ENCODE results near the gene KLF15. TPM values are rescaled to one million over a fixed set of nuclear protein-coding genes. Genes with fewer than 3 reads are reported as not detected.
A peak's percentile ranks its signal among the peaks of the same experiment; 100 is the strongest.

Gene KLF15
- not detected for total RNA-seq

DNA sequence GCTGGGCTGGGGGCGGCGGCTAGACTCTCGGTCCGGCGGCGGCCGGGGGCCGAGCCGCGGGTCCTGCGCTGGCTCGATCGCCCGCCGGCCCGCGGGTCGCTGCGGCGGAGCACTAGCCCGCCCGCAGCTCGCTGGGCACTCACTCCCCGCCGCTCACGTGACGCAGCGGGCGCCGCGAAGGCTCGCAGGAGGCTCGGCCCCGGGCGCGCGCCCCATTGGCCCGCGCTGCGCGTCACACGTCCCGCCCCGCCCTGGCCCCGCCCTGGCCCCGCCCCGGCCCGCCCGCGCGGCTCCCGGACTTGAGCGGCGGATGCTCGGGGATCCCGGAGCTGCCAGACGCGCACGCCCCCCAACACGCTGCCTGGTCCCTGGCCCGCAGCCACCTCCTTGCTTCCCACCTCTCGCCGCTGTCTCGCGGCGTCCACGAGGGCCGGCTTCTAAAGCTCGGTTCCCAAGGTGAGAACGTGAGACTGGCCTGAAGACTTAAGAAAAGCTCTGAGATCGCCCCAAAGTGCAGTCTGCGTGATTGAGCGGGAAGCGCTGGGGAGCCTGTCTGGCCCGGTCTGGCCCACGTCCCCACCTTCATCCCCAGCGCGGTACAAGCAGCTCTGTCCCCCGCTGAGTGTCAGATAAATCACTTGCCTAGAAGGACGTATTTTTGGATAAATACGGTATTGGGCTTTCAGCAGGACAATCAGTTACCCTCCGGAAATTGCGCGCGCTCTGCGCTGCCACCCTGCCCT is at the start of gene KLF15:
Gene KLF15 (minus strand): TSS at position 114 of the 743 bp plus-strand sequence. CDS start 4,486 bp downstream, outside the sequence.
- peaks cover 39% of the 10 kb centered on the region for H3K27me3 Mint-ChIP-seq (ENCODE audit: low read depth)
- H3K27ac Mint-ChIP-seq: no peak within 1 kb of the TSS
- POLR2A ChIA-PET: no interaction called here
- H3K4me3 Mint-ChIP-seq: peak within 1 kb of the TSS; percentile 75
- CTCF ChIA-PET: interaction anchor here (0.8 kb wide), 1 partner anchor 119 kb away, joined by 3 read pairs; the partner anchor contains the start of gene ZXDC
- H3K4me1 Mint-ChIP-seq (ENCODE audit: low read depth): peaks cover 11% of the 10 kb centered on the region
- no peaks in the 10 kb centered on the region for H3K9me3 Mint-ChIP-seq (ENCODE audit: insufficient read depth)
- H3K36me3 Mint-ChIP-seq (ENCODE audit: low read depth): no peaks in the 10 kb centered on the region
- DNase-seq (peak; percentile 76), ATAC-seq (peak; percentile 96)

DNA sequence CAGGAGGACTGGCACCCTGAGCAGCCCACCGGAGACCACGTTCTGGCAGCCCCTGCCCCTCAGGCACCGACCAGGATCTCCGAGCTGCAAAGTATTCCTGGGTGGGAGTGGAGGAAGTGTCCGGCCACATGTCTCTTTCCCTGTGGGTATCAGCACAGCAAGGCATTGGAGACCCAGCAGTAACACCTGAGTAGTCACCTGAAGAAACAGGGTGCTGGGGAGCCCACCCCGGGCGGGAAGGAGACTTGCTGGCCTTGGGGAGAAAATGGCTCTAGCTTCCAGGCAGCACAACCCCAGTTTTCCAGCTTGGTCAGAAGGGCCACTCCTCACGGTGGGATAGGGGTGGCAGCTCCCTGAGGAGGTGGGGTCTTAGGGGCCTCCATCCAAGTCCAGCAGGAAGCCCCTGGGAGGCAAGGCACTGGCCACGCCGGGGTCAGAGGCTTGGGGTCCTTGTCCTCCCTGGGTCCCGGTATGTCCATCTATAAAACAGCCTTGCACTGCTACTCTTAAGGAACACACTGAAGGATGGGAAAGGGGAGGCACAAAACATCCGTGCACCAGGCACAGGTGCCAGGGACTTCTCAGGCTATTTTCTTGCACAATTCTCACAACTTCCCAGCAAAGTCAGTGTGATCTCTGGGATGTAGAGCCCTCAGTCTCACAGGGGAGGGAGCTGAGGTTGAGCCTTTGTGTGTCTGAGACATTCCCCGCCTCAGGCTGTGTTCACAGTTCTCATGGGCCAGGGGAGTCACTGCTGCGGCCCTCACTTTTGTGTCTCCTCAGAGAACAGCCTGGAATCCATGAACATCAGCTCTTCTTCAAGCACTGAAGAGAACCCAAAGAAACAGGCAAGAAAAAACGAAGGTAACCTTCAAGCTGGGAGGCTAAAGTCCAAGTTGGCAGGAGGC is 49.4 kb upstream of the KLF15 start:
- ATAC-seq: no peak
- no peaks in the 10 kb centered on the region for H3K4me1 Mint-ChIP-seq (ENCODE audit: low read depth)
- H3K36me3 Mint-ChIP-seq (ENCODE audit: low read depth): no peaks in the 10 kb centered on the region
- no peak overlapping the region for H3K27ac Mint-ChIP-seq
- POLR2A ChIA-PET: no interaction called here
- CTCF ChIA-PET: no interaction called here
- DNase-seq: no peak
- H3K27me3 Mint-ChIP-seq (ENCODE audit: low read depth): peaks cover 18% of the 10 kb centered on the region
- no peak overlapping the region for H3K4me3 Mint-ChIP-seq
- H3K9me3 Mint-ChIP-seq (ENCODE audit: insufficient read depth): no peaks in the 10 kb centered on the region

DNA sequence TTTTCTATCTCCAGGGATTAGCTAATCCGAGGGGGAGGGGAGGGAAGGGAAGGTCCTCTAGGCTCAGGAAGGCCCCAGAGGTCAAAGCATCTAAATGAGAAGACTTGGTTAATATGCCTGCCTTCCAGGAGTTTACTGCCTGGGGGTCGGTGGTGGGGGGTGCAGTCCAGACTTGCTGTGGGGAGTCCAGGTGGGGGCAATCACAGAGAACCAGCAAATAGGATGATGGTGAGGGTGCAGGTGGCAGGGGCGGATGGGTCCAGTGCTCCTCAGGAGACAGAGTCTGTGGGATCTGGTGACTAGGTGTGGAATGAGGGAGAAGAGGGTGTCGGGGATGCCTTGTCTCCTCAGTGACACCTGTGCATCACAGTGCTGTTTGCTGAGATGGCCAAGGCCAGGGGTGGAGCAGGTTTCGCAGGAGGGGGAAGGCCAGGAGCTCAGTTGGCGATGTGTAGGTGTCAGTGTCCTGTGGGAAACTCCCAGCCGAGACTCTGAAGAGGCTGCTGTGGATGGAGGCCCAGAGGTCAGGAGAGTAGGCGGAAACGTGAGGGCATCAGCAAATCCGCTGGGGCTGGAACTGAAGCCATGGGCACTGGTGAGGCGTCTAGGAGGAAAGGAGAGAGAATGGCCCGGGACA is 45.6 kb upstream of the KLF15 start:
- ChIA-PET POLR2A (no interaction called here), CTCF (no interaction called here)
- no peaks in the 10 kb centered on the region for H3K36me3 Mint-ChIP-seq (ENCODE audit: low read depth)
- no peak overlapping the region for H3K4me3 Mint-ChIP-seq
- no peaks in the 10 kb centered on the region for H3K9me3 Mint-ChIP-seq (ENCODE audit: insufficient read depth)
- ATAC-seq (no peak), DNase-seq (no peak)
- no peak overlapping the region for H3K27ac Mint-ChIP-seq
- no peaks in the 10 kb centered on the region for H3K4me1 Mint-ChIP-seq (ENCODE audit: low read depth)
- H3K27me3 Mint-ChIP-seq (ENCODE audit: low read depth): peaks cover 8% of the 10 kb centered on the region

DNA sequence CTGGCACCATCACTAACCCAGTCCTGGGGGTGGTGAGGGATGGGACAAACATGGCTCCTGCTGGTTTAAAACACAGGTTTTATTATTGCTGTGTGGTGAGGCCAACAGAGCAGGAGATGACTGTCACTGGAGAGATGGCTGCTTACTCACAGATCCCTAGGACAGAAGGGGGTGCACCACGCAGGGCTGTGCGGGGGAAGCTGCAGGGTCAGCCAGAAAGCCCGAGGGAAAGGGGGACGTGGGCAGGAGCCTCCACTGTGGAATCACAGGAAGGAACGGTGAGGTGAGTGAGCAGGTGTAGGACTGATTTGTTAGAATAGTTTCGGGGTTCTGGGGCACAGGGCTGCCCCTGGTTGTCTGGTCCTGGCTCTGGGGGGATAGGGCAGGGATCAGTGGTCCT is 45.0 kb upstream of the KLF15 start:
- ATAC-seq (no peak), DNase-seq (no peak)
- Mint-ChIP-seq H3K9me3 (ENCODE audit: insufficient read depth) (no peaks in the 10 kb centered on the region), H3K27ac (no peak overlapping the region), H3K36me3 (ENCODE audit: low read depth) (no peaks in the 10 kb centered on the region), H3K4me1 (ENCODE audit: low read depth) (no peaks in the 10 kb centered on the region), H3K27me3 (ENCODE audit: low read depth) (peaks cover 8% of the 10 kb centered on the region), H3K4me3 (no peak overlapping the region)
- POLR2A ChIA-PET: no interaction called here
- CTCF ChIA-PET: no interaction called here

DNA sequence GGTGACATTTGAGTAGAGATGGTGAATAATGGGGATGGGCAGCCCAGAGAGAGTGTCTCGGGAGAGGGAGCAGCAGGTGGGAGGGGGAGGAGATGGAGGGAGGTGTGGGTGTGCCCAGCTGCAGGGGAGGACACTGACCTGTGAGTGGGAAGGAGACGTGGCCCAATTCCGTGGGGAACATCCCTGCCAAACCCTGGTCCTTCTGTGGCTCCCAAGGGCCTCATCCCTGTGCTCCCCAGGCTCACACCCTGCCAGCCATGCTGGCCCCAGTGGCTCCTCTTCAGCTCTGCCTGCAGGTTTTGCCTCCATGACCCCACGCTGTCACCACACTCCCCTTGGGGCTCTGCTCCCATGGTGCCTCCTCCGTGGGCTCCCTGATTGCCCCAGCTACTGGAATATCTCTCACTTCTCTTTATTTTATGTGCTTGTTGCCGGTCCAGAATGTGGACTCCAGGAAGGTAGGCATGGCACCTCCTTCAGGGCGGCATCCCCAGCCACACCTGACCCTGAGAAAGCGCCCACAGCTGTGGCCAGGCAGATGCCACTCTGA is 44.5 kb upstream of the KLF15 start:
- H3K36me3 Mint-ChIP-seq (ENCODE audit: low read depth): no peaks in the 10 kb centered on the region
- no peak for ATAC-seq
- H3K4me1 Mint-ChIP-seq (ENCODE audit: low read depth): no peaks in the 10 kb centered on the region
- peaks cover 9% of the 10 kb centered on the region for H3K27me3 Mint-ChIP-seq (ENCODE audit: low read depth)
- POLR2A ChIA-PET: no interaction called here
- DNase-seq: no peak
- no peak overlapping the region for H3K27ac Mint-ChIP-seq
- H3K4me3 Mint-ChIP-seq: no peak overlapping the region
- no peaks in the 10 kb centered on the region for H3K9me3 Mint-ChIP-seq (ENCODE audit: insufficient read depth)
- CTCF ChIA-PET: no interaction called here

DNA sequence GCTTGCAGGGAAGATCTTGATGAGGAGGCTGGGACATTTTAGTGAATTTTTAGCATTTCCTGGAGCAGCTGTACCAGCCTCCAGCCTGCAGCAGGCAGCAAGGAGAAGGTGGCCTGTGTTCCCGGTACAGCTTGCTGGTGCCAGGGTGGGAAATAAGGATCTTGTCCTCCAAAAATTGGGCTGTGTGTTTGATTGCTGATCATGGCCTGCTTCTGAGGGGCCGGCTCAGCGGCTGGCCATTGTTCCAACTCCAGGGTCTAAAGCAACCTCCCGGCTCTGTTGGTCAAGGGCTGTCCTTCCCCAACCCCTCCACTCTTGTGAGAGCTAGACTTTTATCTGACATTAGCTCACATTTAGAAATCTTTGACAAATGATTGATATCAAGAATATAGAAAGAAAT is 42.5 kb upstream of the KLF15 start:
- ChIA-PET CTCF (no interaction called here), POLR2A (no interaction called here)
- H3K4me1 Mint-ChIP-seq (ENCODE audit: low read depth): no peaks in the 10 kb centered on the region
- H3K9me3 Mint-ChIP-seq (ENCODE audit: insufficient read depth): no peaks in the 10 kb centered on the region
- ATAC-seq (no peak), DNase-seq (no peak)
- no peak overlapping the region for H3K27ac Mint-ChIP-seq
- H3K27me3 Mint-ChIP-seq (ENCODE audit: low read depth): peaks cover 18% of the 10 kb centered on the region
- no peaks in the 10 kb centered on the region for H3K36me3 Mint-ChIP-seq (ENCODE audit: low read depth)
- no peak overlapping the region for H3K4me3 Mint-ChIP-seq

DNA sequence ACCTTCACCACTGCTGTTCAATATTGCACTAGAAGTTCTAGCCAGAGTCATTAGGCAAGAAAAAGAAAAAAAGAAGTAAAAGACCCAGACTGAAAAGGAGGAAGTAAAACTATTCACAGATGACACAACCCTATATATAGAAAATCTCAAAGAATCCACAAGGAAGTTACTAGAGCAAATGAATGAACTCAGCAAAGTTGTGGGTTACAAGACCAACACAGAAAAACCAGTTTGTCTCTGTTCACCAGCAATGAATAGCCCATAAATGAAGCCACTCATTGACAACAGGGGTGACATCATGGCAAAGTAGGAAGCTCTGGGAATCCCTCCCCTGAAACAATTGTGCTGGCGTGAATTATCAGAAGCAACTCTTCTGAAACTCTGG is 42.1 kb upstream of the KLF15 start:
- H3K9me3 Mint-ChIP-seq (ENCODE audit: insufficient read depth): no peaks in the 10 kb centered on the region
- no peaks in the 10 kb centered on the region for H3K36me3 Mint-ChIP-seq (ENCODE audit: low read depth)
- peaks cover 21% of the 10 kb centered on the region for H3K27me3 Mint-ChIP-seq (ENCODE audit: low read depth)

DNA sequence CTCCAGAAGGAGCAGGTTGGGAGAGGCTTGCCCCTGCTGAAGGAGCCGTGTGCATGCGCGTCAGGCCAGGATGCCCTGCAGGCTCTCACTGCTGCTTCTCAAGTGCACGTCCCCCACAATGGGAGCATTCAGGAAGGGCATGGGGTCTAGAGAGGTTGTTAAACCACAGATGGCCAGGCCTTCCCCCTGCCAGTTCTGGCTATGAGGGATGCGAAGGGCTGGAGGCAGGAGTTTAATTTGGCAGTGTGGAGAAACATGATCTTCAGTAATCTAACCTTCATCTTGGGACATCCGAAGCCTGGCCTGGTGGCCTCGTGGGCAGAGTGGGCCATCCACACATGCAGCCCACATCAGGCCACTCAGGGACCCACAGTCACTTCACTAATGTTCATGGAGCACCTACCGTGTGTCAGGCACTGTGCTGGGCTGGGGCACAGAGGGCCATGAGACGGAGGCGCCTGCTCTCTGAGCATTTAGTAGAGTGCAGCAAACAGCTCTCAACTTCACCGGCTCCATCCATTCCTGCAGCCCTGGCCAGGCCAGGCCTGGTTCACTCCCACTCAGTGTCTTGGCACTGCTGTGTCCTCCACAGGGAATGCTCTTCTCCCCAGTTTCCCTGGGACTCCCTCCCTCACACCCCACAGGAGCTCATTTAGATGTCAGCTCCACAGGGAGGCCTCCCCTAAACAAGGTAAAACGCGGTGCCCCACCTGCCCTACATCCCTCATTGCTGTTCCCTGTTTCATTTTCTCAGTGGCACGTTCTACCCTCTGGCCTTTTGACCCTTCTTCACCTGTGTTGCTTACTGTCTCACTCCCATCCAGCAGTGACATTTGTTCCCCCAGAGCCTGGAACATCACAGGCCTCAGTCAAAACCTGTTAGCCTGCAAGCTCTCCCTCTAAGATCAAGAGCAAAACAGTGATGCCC is 41.5 kb upstream of the KLF15 start:
- POLR2A ChIA-PET: no interaction called here
- Mint-ChIP-seq H3K4me1 (ENCODE audit: low read depth) (no peaks in the 10 kb centered on the region), H3K36me3 (ENCODE audit: low read depth) (no peaks in the 10 kb centered on the region), H3K27ac (no peak overlapping the region), H3K27me3 (ENCODE audit: low read depth) (peaks cover 26% of the 10 kb centered on the region), H3K9me3 (ENCODE audit: insufficient read depth) (no peaks in the 10 kb centered on the region), H3K4me3 (no peak overlapping the region)
- DNase-seq (no peak), ATAC-seq (no peak)
- CTCF ChIA-PET: no interaction called here

More for the DNA sequence above, 42.1 kb upstream of the KLF15 start:
- Mint-ChIP-seq H3K27ac (no peak overlapping the region), H3K4me1 (ENCODE audit: low read depth) (no peaks in the 10 kb centered on the region), H3K4me3 (no peak overlapping the region)
- ChIA-PET POLR2A (no interaction called here), CTCF (no interaction called here)
- DNase-seq (no peak), ATAC-seq (no peak)

DNA sequence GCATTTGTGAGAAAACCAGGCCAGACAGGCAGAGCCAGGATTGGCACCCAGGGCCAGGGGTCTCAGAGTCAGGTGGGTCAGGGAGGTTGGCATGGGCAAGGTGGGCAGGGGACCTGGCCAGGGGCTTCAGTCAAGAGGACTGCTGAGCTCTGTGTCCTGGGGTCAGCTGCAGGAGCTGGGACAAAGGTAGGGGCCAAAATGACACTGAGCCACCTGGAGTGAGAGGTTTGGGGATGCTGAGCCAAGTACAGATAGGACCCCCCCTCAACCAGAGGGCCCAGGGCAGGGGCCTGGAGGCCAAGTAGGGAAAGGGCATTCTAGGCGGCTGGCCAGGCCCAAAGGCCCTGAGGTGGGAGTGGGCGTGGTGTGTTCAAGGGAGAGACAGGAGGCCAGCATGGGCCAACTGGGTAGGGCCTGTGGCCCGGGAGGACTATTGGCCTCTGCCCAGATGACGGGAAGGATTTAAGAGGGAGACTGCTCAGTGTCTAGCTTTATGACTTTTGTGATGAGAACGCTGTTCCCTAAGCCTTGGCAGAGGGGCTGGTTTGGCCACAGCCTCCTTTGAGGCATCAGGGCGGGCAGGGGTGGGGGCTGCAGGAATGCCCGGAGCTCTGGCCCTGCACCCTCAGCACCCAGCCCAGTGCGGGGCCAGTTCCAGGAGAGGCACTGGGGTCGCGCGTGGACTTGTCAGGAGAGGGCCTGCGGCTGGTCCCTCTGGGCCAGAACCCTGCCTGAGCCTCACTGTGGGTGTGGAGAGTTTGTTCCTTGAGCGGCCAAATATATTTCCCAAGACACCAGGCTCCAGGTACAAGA is 40.6 kb upstream of the KLF15 start:
- no peak for ATAC-seq
- H3K27ac Mint-ChIP-seq: no peak overlapping the region
- no peaks in the 10 kb centered on the region for H3K4me1 Mint-ChIP-seq (ENCODE audit: low read depth)
- ChIA-PET POLR2A (no interaction called here), CTCF (no interaction called here)
- no peaks in the 10 kb centered on the region for H3K9me3 Mint-ChIP-seq (ENCODE audit: insufficient read depth)
- no peak overlapping the region for H3K4me3 Mint-ChIP-seq
- no peak for DNase-seq
- no peaks in the 10 kb centered on the region for H3K36me3 Mint-ChIP-seq (ENCODE audit: low read depth)
- H3K27me3 Mint-ChIP-seq (ENCODE audit: low read depth): peaks cover 33% of the 10 kb centered on the region

DNA sequence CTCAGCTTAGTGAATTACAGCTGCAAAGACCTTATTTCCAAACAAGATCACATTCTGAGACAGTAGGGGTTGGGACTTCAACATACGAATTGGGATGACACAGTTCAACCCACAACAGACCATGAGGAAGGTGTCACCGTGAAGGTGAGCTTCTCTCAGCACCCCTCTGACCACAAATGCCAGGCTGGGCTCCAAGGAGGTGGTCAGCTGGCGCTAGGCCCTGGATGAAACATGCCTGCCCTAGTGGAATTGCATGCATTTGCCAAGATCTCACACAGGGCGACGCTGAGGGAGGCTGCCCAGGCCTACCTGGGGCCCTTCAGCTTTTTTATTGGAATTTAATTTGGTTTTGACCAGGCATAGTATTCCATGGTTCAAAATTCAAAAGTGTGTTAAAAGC is 39.3 kb upstream of the KLF15 start:
- no peaks in the 10 kb centered on the region for H3K4me1 Mint-ChIP-seq (ENCODE audit: low read depth)
- POLR2A ChIA-PET: interaction anchor here (0.7 kb wide), 1 partner anchor 217 kb away, joined by 3 read pairs; no protein-coding TSS in a partner anchor
- peaks cover 41% of the 10 kb centered on the region for H3K27me3 Mint-ChIP-seq (ENCODE audit: low read depth)
- CTCF ChIA-PET: interaction anchor here (1.0 kb wide), 1 partner anchor 75 kb away, joined by 4 read pairs; no protein-coding TSS in a partner anchor
- no peaks in the 10 kb centered on the region for H3K36me3 Mint-ChIP-seq (ENCODE audit: low read depth)
- H3K27ac Mint-ChIP-seq: no peak overlapping the region
- no peaks in the 10 kb centered on the region for H3K9me3 Mint-ChIP-seq (ENCODE audit: insufficient read depth)
- DNase-seq: no peak
- no peak for ATAC-seq
- H3K4me3 Mint-ChIP-seq: no peak overlapping the region

Data from activated CD8-positive, alpha-beta T cell treated with anti-CD3 and anti-CD28 coated beads, Interleukin-2, amount 10 ng/mL, durations not matched to agents 7 days and 5 days (primary cell).